Left hindlimb (tissue), 1 donor: ENCODE results near the gene KLRF1.
"Not testable (repeated sequence)": the region's sequence is repeated elsewhere in the genome, so short reads cannot be mapped to it uniquely, and the experiment has no call there.

Source experiments
- DNase-seq: peaks from one replicate; pipeline ENCODE4 v3.0.0-alpha.2; 2018

Gene KLRF1

DNA sequence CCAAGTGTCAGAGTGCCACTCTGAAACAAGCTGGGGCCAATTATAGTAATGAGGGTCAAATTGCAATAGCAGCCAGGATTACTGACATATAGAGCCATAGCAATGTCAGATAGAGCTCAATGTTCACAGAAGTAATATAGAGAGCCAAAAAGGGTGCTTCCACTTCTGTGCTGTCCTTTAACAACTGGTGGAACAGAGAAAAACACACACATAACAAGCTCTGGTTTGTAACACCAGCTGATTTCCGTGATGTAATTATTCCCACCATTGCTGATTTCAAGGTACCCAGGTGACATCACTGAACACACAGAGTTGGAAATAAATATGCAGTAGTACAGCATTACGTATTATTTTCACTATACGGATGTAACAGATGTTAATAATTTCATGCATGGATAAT, 44.9 kb downstream of the KLRF1 start:
- no peak for DNase-seq

DNA sequence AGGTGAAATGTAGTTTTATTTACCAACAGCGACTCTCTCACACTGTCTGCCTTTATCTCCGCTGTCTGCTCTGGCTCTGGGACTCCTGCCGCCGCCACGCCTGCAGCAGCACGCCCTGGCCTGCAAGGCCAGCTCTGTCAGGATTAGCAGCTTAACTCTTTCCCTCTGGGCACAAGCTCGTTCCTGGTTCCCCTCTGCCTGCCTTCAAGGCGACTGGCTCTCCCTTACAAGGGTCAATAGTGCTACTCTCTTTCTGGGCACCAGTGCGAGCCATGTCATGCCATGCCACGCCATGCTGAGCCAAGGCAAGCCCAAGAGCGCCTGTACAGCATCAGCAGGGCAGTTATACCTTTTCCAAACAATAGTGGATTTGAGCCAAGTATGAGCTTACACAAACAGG, 45.5 kb downstream of the KLRF1 start:
- peak; percentile 31 for DNase-seq

GRCh38 chr12:9876120-9876519, 48.8 kb downstream of the KLRF1 start:
- DNase-seq, result not testable (repeated sequence)

DNA sequence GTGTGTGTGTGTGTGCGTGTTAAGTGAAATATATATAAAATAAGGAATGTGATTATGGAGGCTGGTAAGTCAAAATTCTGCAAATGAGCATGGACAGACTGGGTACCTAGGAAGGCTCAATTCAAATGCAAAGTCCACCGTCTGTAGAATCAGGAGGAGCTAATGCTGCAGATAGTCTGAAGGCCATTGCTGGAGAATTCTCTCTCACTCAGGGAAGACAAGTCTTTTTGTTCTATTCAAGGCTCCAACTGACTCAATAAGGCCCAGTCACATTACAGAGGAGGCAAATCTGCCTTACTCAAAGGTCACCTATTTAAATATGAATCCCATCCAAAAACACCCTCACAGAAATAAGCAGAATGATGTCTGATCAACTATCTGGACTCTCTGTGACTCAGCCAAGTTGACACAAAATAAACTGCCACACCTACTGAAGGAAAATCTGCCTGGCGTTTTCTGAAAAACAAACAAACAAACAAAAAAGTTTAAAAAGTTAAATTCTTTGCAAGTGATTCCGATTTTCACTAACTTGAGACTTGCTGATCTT, 53.3 kb downstream of the KLRF1 start:
- no peak for DNase-seq

DNA sequence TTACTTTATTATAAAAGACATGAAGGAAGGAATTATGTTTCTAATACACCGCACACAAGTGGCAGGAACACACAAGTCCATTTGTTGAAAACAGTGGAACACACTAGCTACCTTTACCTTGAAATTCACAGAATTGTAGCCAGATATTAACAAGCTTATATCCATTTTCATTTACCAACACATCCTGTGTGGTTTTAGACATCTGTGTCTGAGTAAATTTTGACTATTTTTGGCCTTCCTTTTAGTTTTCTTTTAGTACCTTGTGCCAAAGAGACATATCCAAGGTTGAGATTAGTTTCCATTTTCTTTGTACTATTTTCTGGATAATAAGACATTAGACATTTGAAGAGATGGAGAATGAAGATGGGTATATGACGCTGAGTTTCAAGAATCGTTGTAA, 54.0 kb downstream of the KLRF1 start, which contains the start of gene KLRF2:
KLRF2 (plus strand) TSS at position 244 of the 400 bp plus-strand sequence; CDS start at position 351, 107 bp downstream.
- DNase-seq, result no peak

- no peak for DNase-seq
Measured at GRCh38 chr12:9881988-9882387, 54.7 kb downstream of the KLRF1 start.

DNA sequence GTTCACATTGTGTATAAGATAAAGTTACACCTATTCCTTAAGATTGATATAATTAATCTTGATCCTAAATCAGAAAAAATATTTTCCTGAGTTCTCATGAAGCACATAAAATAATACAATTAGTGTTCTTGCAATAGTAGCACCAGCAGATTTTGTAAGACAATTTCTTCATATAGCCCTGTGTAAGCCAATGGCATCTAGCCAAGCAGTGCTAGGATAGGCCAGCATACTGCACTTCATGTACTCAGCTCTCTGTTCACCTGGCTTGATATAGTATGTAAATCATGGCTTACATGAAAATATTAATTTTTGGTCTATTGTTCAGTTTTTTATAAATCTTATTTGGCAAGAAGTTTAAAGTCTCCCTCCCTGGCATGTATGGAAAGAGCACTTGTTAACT, 55.9 kb downstream of the KLRF1 start:
- no peak for DNase-seq

DNA sequence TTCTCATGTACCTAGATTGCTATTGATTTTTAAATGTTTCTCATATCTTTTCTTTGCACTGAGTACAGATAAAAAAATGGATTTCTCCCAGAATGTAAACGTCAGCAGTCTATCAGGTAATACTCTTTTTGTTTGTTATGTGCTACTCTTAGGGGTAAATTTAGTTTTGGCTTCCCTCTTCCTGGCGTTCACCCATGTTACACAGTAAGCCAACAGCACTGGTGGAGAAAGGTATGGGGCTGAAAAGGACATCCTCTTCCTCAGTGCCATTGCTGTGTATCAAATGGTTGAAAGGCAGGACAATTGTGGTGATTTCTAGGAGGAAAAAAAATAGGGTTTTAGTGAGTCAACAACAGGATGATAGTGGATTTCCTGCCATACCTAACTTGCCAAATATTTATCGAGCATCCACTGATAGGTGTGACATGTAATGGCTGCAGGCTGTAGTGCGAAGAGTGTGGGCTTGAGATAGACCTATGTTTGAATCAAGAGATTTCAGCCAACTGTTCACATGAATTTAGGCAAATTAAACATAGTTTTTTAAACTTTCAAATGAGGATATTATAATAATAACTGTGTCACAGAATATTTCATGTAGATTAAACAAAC, 61.5 kb downstream of the KLRF1 start:
- no peak for DNase-seq
